ENCODE measurements around the gene AP3B1.

The AP3B1 gene

GRCh38 chr5:78005021-78005785, 289.3 kb downstream of the AP3B1 start:
- DNase-seq (ENCODE audit: low read depth): no peak

- DNase-seq (ENCODE audit: low read depth): no peak
These were observed 289.9 kb downstream of the AP3B1 start for GRCh38 chr5:78004559-78004958.

DNA sequence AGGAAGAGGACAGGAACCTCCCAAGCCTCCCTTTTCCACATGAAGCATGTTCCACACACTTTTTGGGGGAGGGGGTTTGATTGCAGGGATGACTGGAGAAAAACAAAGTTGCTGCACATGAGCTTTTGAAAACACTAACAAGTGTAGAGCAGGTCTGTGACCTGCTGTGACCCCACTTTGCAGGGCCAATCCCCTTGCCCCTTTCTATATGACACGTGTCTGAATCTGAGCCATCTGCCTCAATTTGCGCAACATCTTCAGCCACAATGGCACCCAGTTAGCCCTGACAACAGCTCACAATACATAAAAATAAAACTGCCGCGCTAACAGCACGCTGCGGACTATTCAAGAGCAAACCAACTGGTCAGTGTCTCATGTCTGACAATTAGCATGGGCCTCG, 290.6 kb downstream of the AP3B1 start:
- DNase-seq (ENCODE audit: low read depth): no peak

- DNase-seq (ENCODE audit: low read depth): no peak
These were observed 291.0 kb downstream of the AP3B1 start for GRCh38 chr5:78003450-78003849.

GRCh38 chr5:78002690-78003089, 291.8 kb downstream of the AP3B1 start:
- DNase-seq (ENCODE audit: low read depth): no peak

GRCh38 chr5:78001197-78001596, 293.3 kb downstream of the AP3B1 start:
- DNase-seq (ENCODE audit: low read depth): no peak

GRCh38 chr5:78000191-78000590, 294.3 kb downstream of the AP3B1 start:
- no peak for DNase-seq (ENCODE audit: low read depth)

GRCh38 chr5:77999399-77999798, 295.1 kb downstream of the AP3B1 start:
- DNase-seq (ENCODE audit: low read depth): no peak

GRCh38 chr5:77996943-77997342, 297.6 kb downstream of the AP3B1 start:
- DNase-seq (ENCODE audit: low read depth): no peak

- no peak for DNase-seq (ENCODE audit: low read depth)
These were observed 298.6 kb downstream of the AP3B1 start for GRCh38 chr5:77995793-77996409.

GRCh38 chr5:77994943-77995342, 299.6 kb downstream of the AP3B1 start:
- no peak for DNase-seq (ENCODE audit: low read depth)

DNA sequence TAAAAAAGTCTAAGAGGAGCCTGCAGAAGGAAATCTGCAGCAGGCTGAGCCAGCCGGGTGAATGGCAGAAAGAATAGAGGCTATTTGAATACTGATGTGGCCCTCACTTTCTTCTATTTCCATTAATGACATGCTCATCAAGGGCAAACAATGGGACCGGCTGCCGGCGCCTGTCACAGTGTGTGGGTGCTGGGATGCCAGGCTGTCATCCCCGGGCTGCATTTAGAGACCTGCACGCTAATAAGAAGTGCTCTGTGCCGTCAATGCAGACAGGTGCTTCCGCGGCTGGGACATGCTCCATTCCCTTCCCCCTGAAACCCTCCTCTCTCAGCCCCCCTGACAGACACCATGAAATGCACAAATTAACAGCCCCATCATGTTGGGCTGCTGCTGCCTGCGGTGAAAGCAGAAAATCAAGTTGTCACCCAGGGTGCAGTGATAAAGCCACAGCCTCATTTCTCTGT, 300.6 kb downstream of the AP3B1 start:
- no peak for DNase-seq (ENCODE audit: low read depth)

- no peak for DNase-seq (ENCODE audit: low read depth)
These were observed 301.2 kb downstream of the AP3B1 start for GRCh38 chr5:77993141-77993854.

- no peak for DNase-seq (ENCODE audit: low read depth)
These were observed 303.4 kb downstream of the AP3B1 start for GRCh38 chr5:77991084-77991483.

GRCh38 chr5:77990020-77990419, 304.5 kb downstream of the AP3B1 start:
- no peak for DNase-seq (ENCODE audit: low read depth)

GRCh38 chr5:77987988-77988387, 306.5 kb downstream of the AP3B1 start:
- no peak for DNase-seq (ENCODE audit: low read depth)

- DNase-seq (ENCODE audit: low read depth): no peak
These were observed 307.2 kb downstream of the AP3B1 start for GRCh38 chr5:77987331-77987730.

DNA sequence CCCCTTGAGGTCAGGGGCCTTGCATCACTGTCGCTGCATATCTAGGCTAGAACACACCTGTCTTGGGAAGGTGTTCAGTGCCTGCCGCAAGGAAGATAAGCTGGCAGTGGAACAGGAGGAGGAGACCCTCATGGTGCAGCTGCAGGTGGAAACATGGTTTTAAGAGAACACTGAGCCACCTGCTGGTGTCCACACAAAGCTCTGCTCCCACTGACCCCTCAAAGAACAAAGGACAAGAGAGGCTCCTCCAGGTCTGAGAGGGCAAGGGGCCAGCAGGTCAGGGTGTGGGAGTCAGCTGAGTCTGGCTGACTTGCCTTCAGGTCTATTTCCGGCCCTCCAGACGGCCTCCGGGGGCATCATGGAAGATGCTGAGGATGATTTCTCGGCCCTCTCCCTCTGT, 308.2 kb downstream of the AP3B1 start:
- no peak for DNase-seq (ENCODE audit: low read depth)

- no peak for DNase-seq (ENCODE audit: low read depth)
These were observed 309.3 kb downstream of the AP3B1 start for GRCh38 chr5:77985247-77985646.

DNA sequence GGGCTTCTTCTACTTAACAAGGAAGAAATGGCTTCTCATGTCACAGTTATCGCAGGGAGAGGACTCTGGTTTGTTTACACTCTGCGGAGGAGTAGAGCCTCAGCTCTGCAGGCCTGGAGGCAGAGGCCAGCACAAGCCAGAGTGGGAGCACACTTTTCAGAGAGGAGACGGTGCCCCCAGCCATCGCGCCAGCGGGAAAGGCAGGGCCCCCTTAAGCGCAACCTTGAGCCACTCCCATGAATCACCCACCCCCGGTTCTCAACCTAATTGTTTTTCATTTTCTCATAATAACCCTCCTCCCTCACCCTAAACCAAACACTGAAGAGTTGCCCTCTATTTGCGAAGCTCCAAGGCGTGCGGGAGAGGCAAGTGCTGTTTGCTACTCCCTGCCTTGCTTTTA, 309.9 kb downstream of the AP3B1 start:
- no peak for DNase-seq (ENCODE audit: low read depth)

DNA sequence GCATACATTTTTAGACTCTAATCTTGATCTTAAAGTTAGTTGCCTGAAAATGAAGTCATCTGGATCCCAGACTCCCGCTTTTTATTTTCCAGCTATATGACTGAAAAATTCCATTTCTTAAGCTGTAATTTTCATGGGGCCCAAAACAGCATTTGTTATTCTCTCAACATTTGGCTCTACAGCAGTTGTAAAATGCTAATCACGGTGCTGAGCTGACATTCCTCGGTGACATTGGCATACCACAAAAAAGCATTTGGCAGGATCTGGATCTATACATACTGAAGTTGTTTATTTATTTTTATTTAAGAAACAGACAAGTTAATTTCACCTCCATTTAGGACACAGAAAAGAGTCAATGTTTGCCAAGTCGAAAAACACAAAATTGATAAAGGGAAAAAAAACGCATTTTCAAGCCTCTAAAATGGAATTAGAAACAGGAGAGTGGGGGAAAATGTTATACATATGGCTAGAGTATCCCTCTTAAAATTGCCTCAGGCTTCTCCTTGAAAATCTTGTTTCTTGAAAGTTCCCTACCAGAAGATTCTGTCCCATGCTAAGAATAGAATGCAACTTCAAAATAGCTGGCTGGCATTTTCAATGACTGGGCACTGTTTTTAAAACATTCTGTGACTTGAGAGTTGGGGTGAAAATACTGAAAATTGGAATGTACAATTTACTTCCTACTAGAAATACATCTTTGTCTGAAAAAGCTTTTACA, 310.9 kb downstream of the AP3B1 start:
- DNase-seq (ENCODE audit: low read depth): no peak

- DNase-seq (ENCODE audit: low read depth): no peak
These were observed 312.7 kb downstream of the AP3B1 start for GRCh38 chr5:77981820-77982219.

Measured in stimulated activated CD8-positive, alpha-beta memory T cell treated with anti-CD3 and anti-CD28 coated beads, Interleukin-15, amount 100 ng/mL, for 24 hours (primary cell).